Thoracic aorta (tissue), 2 donors: ENCODE results near the gene CKMT2. TPM values are rescaled to one million over a fixed set of nuclear protein-coding genes. Genes with fewer than 3 reads are reported as not detected.
"Not testable (repeated sequence)": the region's sequence is repeated elsewhere in the genome, so short reads cannot be mapped to it uniquely, and the experiment has no call there.

ENCODE experiments used
- ATAC-seq: fragments of 150-250 bp; one replicate; pipeline ENCODE4 v1.8.0; 2017; ENCODE audit warnings: low read depth; ENCODE audit not compliant: insufficient number of reproducible peaks, low FRiP score
- DNase-seq: peaks from one replicate; pipeline ENCODE4 v3.0.0-alpha.2; 2020; ENCODE audit warnings: low spot score
- H3K27ac ChIP-seq, 2 donors: fragments of 200-600 bp; sonication (generic); 1 replicate in 1 of 2; 2 replicates in 1 of 2; pipeline ENCODE4 v1.5.1; 2016; ENCODE audit warnings: mild to moderate bottlenecking in 2 of 2, moderate library complexity in 2 of 2
- H3K27me3 ChIP-seq: fragments of 200-600 bp; sonication (generic); replicated peaks from 2 replicates; pipeline ENCODE4 v1.6.0; 2016; ENCODE audit warnings: mild to moderate bottlenecking; ENCODE audit not compliant: insufficient read depth
- H3K36me3 ChIP-seq: fragments of 200-600 bp; sonication (generic); one replicate; pipeline ENCODE4 v1.5.1; 2016
- H3K4me1 ChIP-seq, 2 donors: fragments of 200-600 bp; sonication (generic); 1 replicate in 1 of 2; 2 replicates in 1 of 2; pipeline versions ENCODE4 v1.5.1 to v1.6.0; 2016; ENCODE audit warnings: low read depth in 2 of 2, mild to moderate bottlenecking in 1 of 2; ENCODE audit not compliant: control insufficient read depth in 1 of 2
- H3K4me3 ChIP-seq: fragments of 200-600 bp; sonication (generic); 2 replicates; pipeline ENCODE4 v1.5.1; 2016; ENCODE audit warnings: mild to moderate bottlenecking
- H3K9me3 ChIP-seq: fragments of 200-600 bp; sonication (generic); 2 replicates; pipeline ENCODE4 v1.5.1; 2016
- total RNA-seq, 2 donors: library from RNA; depleted of rRNA; stranded (reverse); fragments of >200 nt; gene quantifications; one replicate each; pipeline versions ENCODE4 v1.1.0 to v1.2.3, GENCODE V29; 2016
- TF ChIP-seq, protein P1 (sequence below): fragments of 200-600 bp; sonication (generic); IDR thresholded peaks from one replicate; pipeline ENCODE4 v1.5.1; 2019; ENCODE audit warnings: antibody characterized with exemption

The CKMT2 gene
- total RNA-seq, 2 donors from 2014 or later = 16.8 to 20.6 TPM

DNA sequence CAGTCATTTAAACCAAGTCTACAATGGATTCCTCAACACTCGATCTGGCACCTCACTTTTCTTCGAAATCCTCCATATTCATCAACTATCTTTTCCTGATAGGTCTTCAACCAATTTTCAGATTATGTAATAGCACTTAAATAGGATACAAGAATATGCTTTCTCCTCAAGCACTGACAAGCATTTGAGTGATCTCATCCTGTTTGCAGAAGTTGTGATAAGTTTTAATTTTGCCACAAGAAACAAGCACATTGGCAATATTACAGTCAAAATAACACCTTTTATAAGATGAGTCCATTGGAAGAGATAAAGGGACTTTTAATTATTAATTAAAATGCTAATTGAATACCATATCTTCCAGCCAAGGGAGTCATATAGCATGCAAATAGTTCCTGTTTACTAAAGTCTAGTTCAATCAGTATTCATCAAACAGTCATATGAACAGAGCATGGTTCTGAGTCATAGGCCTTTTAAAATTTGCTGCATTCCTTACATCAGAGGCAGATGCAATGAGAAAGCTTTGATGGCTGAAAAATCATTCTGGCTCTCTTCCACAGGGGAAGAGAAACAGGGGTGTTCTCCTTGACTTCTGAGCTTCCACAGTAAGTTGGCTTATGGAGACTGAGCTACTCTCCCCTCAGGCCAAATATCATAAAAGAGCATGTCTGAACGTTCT lies 35.5 kb downstream of the CKMT2 start:
- Histone ChIP-seq H3K36me3 (peaks cover 6% of the 10 kb centered on the region), H3K9me3 (peaks cover 4% of the 10 kb centered on the region), H3K4me1 (no peaks in the 10 kb centered on the region), H3K27ac (no peak overlapping the region), H3K27me3 (no peaks in the 10 kb centered on the region), H3K4me3 (no peak overlapping the region)
- TF ChIP-seq, protein P1, sequence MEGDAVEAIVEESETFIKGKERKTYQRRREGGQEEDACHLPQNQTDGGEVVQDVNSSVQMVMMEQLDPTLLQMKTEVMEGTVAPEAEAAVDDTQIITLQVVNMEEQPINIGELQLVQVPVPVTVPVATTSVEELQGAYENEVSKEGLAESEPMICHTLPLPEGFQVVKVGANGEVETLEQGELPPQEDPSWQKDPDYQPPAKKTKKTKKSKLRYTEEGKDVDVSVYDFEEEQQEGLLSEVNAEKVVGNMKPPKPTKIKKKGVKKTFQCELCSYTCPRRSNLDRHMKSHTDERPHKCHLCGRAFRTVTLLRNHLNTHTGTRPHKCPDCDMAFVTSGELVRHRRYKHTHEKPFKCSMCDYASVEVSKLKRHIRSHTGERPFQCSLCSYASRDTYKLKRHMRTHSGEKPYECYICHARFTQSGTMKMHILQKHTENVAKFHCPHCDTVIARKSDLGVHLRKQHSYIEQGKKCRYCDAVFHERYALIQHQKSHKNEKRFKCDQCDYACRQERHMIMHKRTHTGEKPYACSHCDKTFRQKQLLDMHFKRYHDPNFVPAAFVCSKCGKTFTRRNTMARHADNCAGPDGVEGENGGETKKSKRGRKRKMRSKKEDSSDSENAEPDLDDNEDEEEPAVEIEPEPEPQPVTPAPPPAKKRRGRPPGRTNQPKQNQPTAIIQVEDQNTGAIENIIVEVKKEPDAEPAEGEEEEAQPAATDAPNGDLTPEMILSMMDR = no peak
- ATAC-seq (no peak), DNase-seq (no peak)

- DNase-seq = no peak
- H3K4me1 ChIP-seq = no peaks in the 10 kb centered on the region
- H3K27ac ChIP-seq = no peak overlapping the region
- no peak for ATAC-seq
- H3K4me3 ChIP-seq = no peak overlapping the region
- peaks cover 7% of the 10 kb centered on the region for H3K9me3 ChIP-seq
- peaks cover 6% of the 10 kb centered on the region for H3K36me3 ChIP-seq
- no peaks in the 10 kb centered on the region for H3K27me3 ChIP-seq
- TF ChIP-seq, protein P1 = no peak
Observed at GRCh38 chr5:81269751-81270393, 36.8 kb downstream of the CKMT2 start.

- not testable (repeated sequence) for H3K36me3 ChIP-seq, DNase-seq, H3K27ac ChIP-seq, H3K27me3 ChIP-seq, H3K4me3 ChIP-seq, H3K4me1 ChIP-seq, ATAC-seq
- peaks cover 13% of the 10 kb centered on the region for H3K9me3 ChIP-seq
Observed at GRCh38 chr5:81270394-81271027, 37.4 kb downstream of the CKMT2 start.

- Histone ChIP-seq H3K27me3 (no peaks in the 10 kb centered on the region), H3K27ac (no peak overlapping the region), H3K4me3 (no peak overlapping the region), H3K36me3 (no peaks in the 10 kb centered on the region), H3K4me1 (no peaks in the 10 kb centered on the region), H3K9me3 (no peaks in the 10 kb centered on the region)
- no peak for DNase-seq
- TF ChIP-seq, protein P1 = no peak
- ATAC-seq = no peak
Observed at GRCh38 chr5:81283976-81284375, 50.9 kb downstream of the CKMT2 start.

GRCh38 chr5:81286059-81286617 lies 53.0 kb downstream of the CKMT2 start:
- H3K27me3 ChIP-seq = no peaks in the 10 kb centered on the region
- no peak for DNase-seq
- no peak for ATAC-seq

More at GRCh38 chr5:81286059-81286617, 53.0 kb downstream of the CKMT2 start:
- Histone ChIP-seq H3K4me1 (peaks cover 0 to 4% of the 10 kb centered on the region in 2 donors), H3K27ac (no peak overlapping the region), H3K9me3 (no peaks in the 10 kb centered on the region), H3K36me3 (no peaks in the 10 kb centered on the region), H3K4me3 (no peak overlapping the region)
- TF ChIP-seq, protein P1 = no peak
